Activated naive CD4-positive, alpha-beta T cell treated with anti-CD3 and anti-CD28 coated beads, Interleukin-2, amount 10 ng/mL, durations not matched to agents 7 days and 5 days (primary cell): ENCODE results near the gene LGI4.
"Not testable (repeated sequence)": the region's sequence is repeated elsewhere in the genome, so short reads cannot be mapped to it uniquely, and the experiment has no call there.

ENCODE experiments used
- CTCF ChIA-PET: fragments of 350-600 bp; sonication (Branson Sonifier 250); formaldehyde crosslinking; loops from one replicate; lab custom pipeline; 2021; ENCODE audit warnings: antibody characterized with exemption; lab: Charles Lee
- DNase-seq: peaks from one replicate; pipeline ENCODE4 v3.0.0-alpha.2; 2020
- H3K27ac Mint-ChIP-seq: one replicate; pipeline ENCODE4 v1.8.0; 2021; ENCODE audit warnings: mild to moderate bottlenecking, moderate library complexity, mixed read lengths
- H3K27me3 Mint-ChIP-seq: one replicate; pipeline ENCODE4 v1.8.0; 2021; ENCODE audit warnings: mild to moderate bottlenecking, mixed read lengths
- H3K36me3 Mint-ChIP-seq: one replicate; pipeline ENCODE4 v1.8.0; 2021; ENCODE audit warnings: mixed read lengths
- H3K4me1 Mint-ChIP-seq: one replicate; pipeline ENCODE4 v1.8.0; 2021; ENCODE audit warnings: mixed read lengths
- H3K4me3 Mint-ChIP-seq: one replicate; pipeline ENCODE4 v1.8.0; 2021; ENCODE audit warnings: mild to moderate bottlenecking, moderate library complexity, mixed read lengths
- H3K9me3 Mint-ChIP-seq: one replicate; pipeline ENCODE4 v1.8.0; 2021; ENCODE audit warnings: mixed read lengths

LGI4 gene

GRCh38 chr19:35106898-35107541 lies 27.8 kb downstream of the LGI4 start:
- H3K4me3 Mint-ChIP-seq = no peak overlapping the region
- no peak overlapping the region for H3K27ac Mint-ChIP-seq
- H3K27me3 Mint-ChIP-seq = peaks cover 12% of the 10 kb centered on the region
- CTCF ChIA-PET = interaction anchor here (1.2 kb wide), 2 partner anchors 20 to 30 kb away, joined by 3 read pairs; no protein-coding TSS in a partner anchor
- H3K36me3 Mint-ChIP-seq = no peaks in the 10 kb centered on the region
- H3K9me3 Mint-ChIP-seq = peaks cover 12% of the 10 kb centered on the region
- DNase-seq = no peak
- no peaks in the 10 kb centered on the region for H3K4me1 Mint-ChIP-seq

- Mint-ChIP-seq H3K9me3 (peaks cover 12% of the 10 kb centered on the region), H3K36me3 (no peaks in the 10 kb centered on the region), H3K4me3 (no peak overlapping the region), H3K27me3 (peaks cover 12% of the 10 kb centered on the region), H3K4me1 (no peaks in the 10 kb centered on the region), H3K27ac (peak overlapping the region; percentile 64)
- DNase-seq = no peak
- CTCF ChIA-PET = interaction anchor here (1.2 kb wide), 2 partner anchors 20 to 31 kb away, joined by 3 read pairs; no protein-coding TSS in a partner anchor
Measured at GRCh38 chr19:35106291-35106583, 28.6 kb downstream of the LGI4 start.

- H3K4me3 Mint-ChIP-seq = no peak overlapping the region
- peak overlapping the region; percentile 64 for H3K27ac Mint-ChIP-seq
- CTCF ChIA-PET = interaction anchor here (1.2 kb wide), 1 partner anchor 19 kb away, joined by 3 read pairs; no protein-coding TSS in a partner anchor
- peaks cover 12% of the 10 kb centered on the region for H3K9me3 Mint-ChIP-seq
- H3K4me1 Mint-ChIP-seq = no peaks in the 10 kb centered on the region
- no peaks in the 10 kb centered on the region for H3K36me3 Mint-ChIP-seq
- peaks cover 12% of the 10 kb centered on the region for H3K27me3 Mint-ChIP-seq
- DNase-seq = no peak
Measured at GRCh38 chr19:35105411-35106290, 29.2 kb downstream of the LGI4 start.

- Mint-ChIP-seq H3K4me1 (no peaks in the 10 kb centered on the region), H3K9me3 (peaks cover 12% of the 10 kb centered on the region), H3K36me3 (no peaks in the 10 kb centered on the region), H3K27ac (no peak overlapping the region), H3K4me3 (no peak overlapping the region), H3K27me3 (peaks cover 12% of the 10 kb centered on the region)
- CTCF ChIA-PET = no interaction called here
- no peak for DNase-seq
Measured at GRCh38 chr19:35105047-35105410, 29.8 kb downstream of the LGI4 start.

GRCh38 chr19:35104361-35104760 lies 30.5 kb downstream of the LGI4 start:
- DNase-seq = no peak
- Mint-ChIP-seq H3K36me3 (no peaks in the 10 kb centered on the region), H3K27me3 (peaks cover 6% of the 10 kb centered on the region), H3K4me3 (no peak overlapping the region), H3K4me1 (no peaks in the 10 kb centered on the region), H3K27ac (no peak overlapping the region), H3K9me3 (peaks cover 12% of the 10 kb centered on the region)
- CTCF ChIA-PET = no interaction called here

GRCh38 chr19:35103614-35104013 lies 31.2 kb downstream of the LGI4 start:
- H3K27ac Mint-ChIP-seq, H3K4me1 Mint-ChIP-seq, CTCF ChIA-PET, H3K27me3 Mint-ChIP-seq, DNase-seq, H3K4me3 Mint-ChIP-seq, H3K36me3 Mint-ChIP-seq: not testable (repeated sequence)
- peaks cover 12% of the 10 kb centered on the region for H3K9me3 Mint-ChIP-seq

- H3K4me3 Mint-ChIP-seq, H3K4me1 Mint-ChIP-seq, CTCF ChIA-PET, H3K27me3 Mint-ChIP-seq, H3K9me3 Mint-ChIP-seq, H3K27ac Mint-ChIP-seq, H3K36me3 Mint-ChIP-seq, DNase-seq: not testable (repeated sequence)
Measured at GRCh38 chr19:35101949-35102348, 32.9 kb downstream of the LGI4 start.

- H3K9me3 Mint-ChIP-seq = no peaks in the 10 kb centered on the region
- H3K27me3 Mint-ChIP-seq = peaks cover 4% of the 10 kb centered on the region
Measured at GRCh38 chr19:35100588-35101533, 34.0 kb downstream of the LGI4 start.

GRCh38 chr19:35099897-35100275 lies 35.0 kb downstream of the LGI4 start:
- Mint-ChIP-seq H3K4me3 (no peak overlapping the region), H3K36me3 (no peaks in the 10 kb centered on the region), H3K4me1 (no peaks in the 10 kb centered on the region), H3K27me3 (peaks cover 11% of the 10 kb centered on the region), H3K9me3 (no peaks in the 10 kb centered on the region), H3K27ac (no peak overlapping the region)
- DNase-seq = no peak
- CTCF ChIA-PET = no interaction called here

More at GRCh38 chr19:35100588-35101533, 34.0 kb downstream of the LGI4 start:
- no peak for DNase-seq
- H3K4me1 Mint-ChIP-seq = no peaks in the 10 kb centered on the region
- CTCF ChIA-PET = interaction anchor here (0.8 kb wide), 1 partner anchor 57 kb away, joined by 5 read pairs; no protein-coding TSS in a partner anchor
- no peak overlapping the region for H3K27ac Mint-ChIP-seq
- no peak overlapping the region for H3K4me3 Mint-ChIP-seq
- no peaks in the 10 kb centered on the region for H3K36me3 Mint-ChIP-seq

- Mint-ChIP-seq H3K4me1 (no peaks in the 10 kb centered on the region), H3K36me3 (no peaks in the 10 kb centered on the region), H3K27me3 (peaks cover 11% of the 10 kb centered on the region), H3K9me3 (no peaks in the 10 kb centered on the region), H3K4me3 (no peak overlapping the region), H3K27ac (no peak overlapping the region)
- CTCF ChIA-PET = interaction anchor here (0.7 kb wide), 1 partner anchor 19 kb away, joined by 3 read pairs; no protein-coding TSS in a partner anchor
- DNase-seq = no peak
Measured at GRCh38 chr19:35099155-35099896, 35.5 kb downstream of the LGI4 start.

- H3K4me1 Mint-ChIP-seq = no peaks in the 10 kb centered on the region
- H3K4me3 Mint-ChIP-seq = no peak overlapping the region
- no peaks in the 10 kb centered on the region for H3K9me3 Mint-ChIP-seq
- no peak for DNase-seq
- no peaks in the 10 kb centered on the region for H3K36me3 Mint-ChIP-seq
- peaks cover 17% of the 10 kb centered on the region for H3K27me3 Mint-ChIP-seq
- CTCF ChIA-PET = interaction anchor here (1.0 kb wide), 1 partner anchor 54 kb away, joined by 3 read pairs; no protein-coding TSS in a partner anchor
- H3K27ac Mint-ChIP-seq = no peak overlapping the region
Measured at GRCh38 chr19:35098413-35099049, 36.3 kb downstream of the LGI4 start.

- Mint-ChIP-seq H3K36me3 (no peaks in the 10 kb centered on the region), H3K4me3 (no peak overlapping the region), H3K9me3 (no peaks in the 10 kb centered on the region), H3K27me3 (peaks cover 25% of the 10 kb centered on the region), H3K27ac (no peak overlapping the region), H3K4me1 (no peaks in the 10 kb centered on the region)
- DNase-seq = no peak
- CTCF ChIA-PET = no interaction called here
Measured at GRCh38 chr19:35095667-35096368, 39.0 kb downstream of the LGI4 start.

GRCh38 chr19:35094656-35095055 lies 40.2 kb downstream of the LGI4 start:
- Mint-ChIP-seq H3K4me3 (no peak overlapping the region), H3K27ac (no peak overlapping the region), H3K27me3 (peaks cover 33% of the 10 kb centered on the region), H3K4me1 (peaks cover 2% of the 10 kb centered on the region), H3K9me3 (no peaks in the 10 kb centered on the region), H3K36me3 (no peaks in the 10 kb centered on the region)
- no peak for DNase-seq
- CTCF ChIA-PET = no interaction called here
